Activated CD8-positive, alpha-beta memory T cell treated with anti-CD3 and anti-CD28 coated beads for 1 hour (primary cell): ENCODE measurements around the gene MT1E.

Experiments used
- DNase-seq, 2 donors: peaks; one replicate each; pipeline ENCODE4 v3.0.0-alpha.2; 2020; ENCODE audit warnings: low read depth in 1 of 2; ENCODE audit errors: extremely low read depth in 1 of 2

The MT1E gene

GRCh38 chr16:56623637-56624036, 1.9 kb upstream of the MT1E start:
- no peak for DNase-seq

- no peak for DNase-seq
These were observed 518 bp downstream of the MT1E start for GRCh38 chr16:56625943-56626654.

GRCh38 chr16:56626685-56627084, 1.1 kb downstream of the MT1E start:
- DNase-seq: no peak

- no peak for DNase-seq
These were observed 3.1 kb downstream of the MT1E start for GRCh38 chr16:56628486-56629350.

- DNase-seq: no peak
These were observed 4.0 kb downstream of the MT1E start for GRCh38 chr16:56629531-56629930.

GRCh38 chr16:56630134-56630533, 4.6 kb downstream of the MT1E start:
- DNase-seq: no peak

GRCh38 chr16:56631197-56631596, 5.6 kb downstream of the MT1E start:
- DNase-seq: no peak

GRCh38 chr16:56631832-56632155, 6.2 kb downstream of the MT1E start:
- DNase-seq: no peak

- no peak for DNase-seq
These were observed 6.7 kb downstream of the MT1E start, which contains the start of gene MT1M for GRCh38 chr16:56632156-56632847. Gene MT1M (plus strand): TSS chr16:56632659. CDS start chr16:56632732, 73 bp downstream.

- DNase-seq: no peak
These were observed 7.3 kb downstream of the MT1E start for GRCh38 chr16:56632848-56633365.

- no peak for DNase-seq
These were observed 8.0 kb downstream of the MT1E start for GRCh38 chr16:56633535-56633934.

GRCh38 chr16:56634715-56635440, 9.3 kb downstream of the MT1E start:
- no peak for DNase-seq

- DNase-seq: no peak
These were observed 9.9 kb downstream of the MT1E start for GRCh38 chr16:56635441-56635967.

- no peak for DNase-seq
These were observed 11.2 kb downstream of the MT1E start for GRCh38 chr16:56636616-56637413.

GRCh38 chr16:56637814-56638750, 12.5 kb downstream of the MT1E start, which contains the start of gene MT1A:
Gene MT1A (plus strand): TSS chr16:56638666. CDS start chr16:56638739, 73 bp downstream.
- DNase-seq: no peak

GRCh38 chr16:56639045-56639444, 13.5 kb downstream of the MT1E start:
- DNase-seq: no peak

GRCh38 chr16:56640076-56640475, 14.5 kb downstream of the MT1E start:
- no peak for DNase-seq

- no peak for DNase-seq
These were observed 15.6 kb downstream of the MT1E start for GRCh38 chr16:56641166-56641565.
